Endodermal cell (in vitro differentiated cells): Measurements from ENCODE around the gene MAP3K3. TPM values are rescaled to one million over a fixed set of nuclear protein-coding genes. Genes with fewer than 3 reads are reported as not detected.
A peak's percentile ranks its signal among the peaks of the same experiment; 100 is the strongest.

Source experiments
- DNase-seq: peaks from one replicate; pipeline ENCODE4 v3.0.0-alpha.2; 2017
- H3K27ac ChIP-seq: 2 replicates; pipeline ENCODE4 v1.5.1; 2013; ENCODE audit warnings: mild to moderate bottlenecking, low read depth, low read length, moderate library complexity
- H3K27me3 ChIP-seq: 2 replicates; pipeline ENCODE4 v1.6.1; 2013; ENCODE audit warnings: mild to moderate bottlenecking, low read length, moderate library complexity; ENCODE audit not compliant: insufficient read depth, control insufficient read depth, poor library complexity, severe bottlenecking
- H3K36me3 ChIP-seq: 2 replicates; pipeline ENCODE4 v1.7.0; 2013; ENCODE audit warnings: mild to moderate bottlenecking, low read length, moderate library complexity; ENCODE audit not compliant: control insufficient read depth, insufficient read depth
- H3K4me1 ChIP-seq: one replicate; pipeline ENCODE4 v1.7.0; 2013; ENCODE audit warnings: low read length; ENCODE audit not compliant: control insufficient read depth, insufficient read depth
- H3K4me3 ChIP-seq: 2 replicates; pipeline ENCODE4 v1.5.1; 2013; ENCODE audit warnings: mild to moderate bottlenecking, low read length, moderate library complexity
- H3K9ac ChIP-seq: 2 replicates; pipeline ENCODE4 v1.6.1; 2013; ENCODE audit warnings: mild to moderate bottlenecking, low read length, moderate library complexity; ENCODE audit not compliant: poor library complexity, severe bottlenecking; ENCODE audit errors: extremely low read depth
- H3K9me3 ChIP-seq: 2 replicates; pipeline ENCODE4 v1.6.1; 2013; ENCODE audit warnings: mild to moderate bottlenecking, low read length, moderate library complexity; ENCODE audit not compliant: control insufficient read depth
- H3K27ac Mint-ChIP-seq: 2 replicates; pipeline ENCODE4 v1.8.0; 2020; ENCODE audit warnings: mixed read lengths
- H3K27me3 Mint-ChIP-seq: 2 replicates; pipeline ENCODE4 v1.8.0; 2021; ENCODE audit warnings: mild to moderate bottlenecking, mixed read lengths; ENCODE audit not compliant: insufficient read depth
- H3K36me3 Mint-ChIP-seq: 2 replicates; pipeline ENCODE4 v1.8.0; 2020; ENCODE audit warnings: low read depth, mixed read lengths
- H3K4me1 Mint-ChIP-seq: 2 replicates; pipeline ENCODE4 v1.8.0; 2020; ENCODE audit warnings: mixed read lengths
- H3K4me3 Mint-ChIP-seq: 2 replicates; pipeline ENCODE4 v1.8.0; 2020; ENCODE audit warnings: mild to moderate bottlenecking, moderate library complexity, mixed read lengths
- H3K9me3 Mint-ChIP-seq: 2 replicates; pipeline ENCODE4 v1.8.0; 2020; ENCODE audit warnings: mild to moderate bottlenecking, mixed read lengths
- WGBS, 2 experiments: methylation state at CpG; one replicate each; pipeline versions ENCODE4 v1.1.5 to v1.1.7; 2013; ENCODE audit warnings: missing lambda C conversion rate in 2 of 2, mixed read lengths in 1 of 2; ENCODE audit not compliant: insufficient coverage in 1 of 2, insufficient read length in 1 of 2; 5-methylcytosine and 5-hydroxymethylcytosine counted together
- total RNA-seq, 2 donors: library from RNA; stranded (reverse); fragmentation: NEBNext Ultra II Directional in 1 of 2; extraction: Animal tissue kit (Norgen Biotek cat#: 25700) in 1 of 2; gene quantifications; 2 replicates in 1 of 2; 3 replicates in 1 of 2; pipeline ENCODE4 v1.2.1, GENCODE V29; 2021
- TF ChIP-seq, protein P1 (sequence below): fragments of 200-600 bp; sonication (generic); conservative IDR thresholded peaks from 2 replicates; pipeline ENCODE4 v1.5.0; 2021; ENCODE audit warnings: antibody characterized with exemption, mild to moderate bottlenecking

MAP3K3 gene
- total RNA-seq, 2 donors from 2014 or later = 19.9 to 23.3 TPM

DNA sequence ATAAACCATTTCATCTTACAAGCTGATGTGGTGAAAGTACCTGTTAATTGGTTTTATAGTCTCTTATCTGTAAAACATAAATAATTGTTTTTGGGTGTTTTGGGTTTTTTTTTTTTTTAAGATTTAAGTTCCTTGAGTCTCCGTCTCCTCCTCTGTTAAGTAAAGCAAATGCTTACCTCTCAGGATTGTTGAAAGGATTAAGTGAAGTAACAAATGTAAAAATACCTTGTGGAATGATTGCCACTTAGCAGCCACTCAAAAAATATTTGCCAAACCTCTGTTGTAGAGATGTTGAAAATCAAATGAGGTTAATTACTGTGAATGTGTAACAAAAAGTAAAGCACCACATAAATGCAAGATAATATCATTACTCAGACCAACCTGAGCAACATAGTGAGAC is 58.5 kb downstream of the MAP3K3 start:
- Mint-ChIP-seq H3K27ac (no peak overlapping the region), H3K27me3 (no peaks in the 10 kb centered on the region), H3K4me1 (peaks cover 35% of the 10 kb centered on the region), H3K36me3 (peaks cover 18% of the 10 kb centered on the region), H3K9me3 (no peaks in the 10 kb centered on the region), H3K4me3 (no peak overlapping the region)
- Histone ChIP-seq H3K36me3 (peaks cover 36% of the 10 kb centered on the region), H3K9ac (no peak overlapping the region), H3K27me3 (no peaks in the 10 kb centered on the region), H3K4me3 (no peak overlapping the region), H3K4me1 (peaks cover 11% of the 10 kb centered on the region), H3K9me3 (no peaks in the 10 kb centered on the region), H3K27ac (no peak overlapping the region)
- 89% methylated on average over 1 of the region's 1 CpG; no CpG with 5 or more reads in 1 of the 2 experiments for WGBS, 2 experiments
- TF ChIP-seq, protein P1, sequence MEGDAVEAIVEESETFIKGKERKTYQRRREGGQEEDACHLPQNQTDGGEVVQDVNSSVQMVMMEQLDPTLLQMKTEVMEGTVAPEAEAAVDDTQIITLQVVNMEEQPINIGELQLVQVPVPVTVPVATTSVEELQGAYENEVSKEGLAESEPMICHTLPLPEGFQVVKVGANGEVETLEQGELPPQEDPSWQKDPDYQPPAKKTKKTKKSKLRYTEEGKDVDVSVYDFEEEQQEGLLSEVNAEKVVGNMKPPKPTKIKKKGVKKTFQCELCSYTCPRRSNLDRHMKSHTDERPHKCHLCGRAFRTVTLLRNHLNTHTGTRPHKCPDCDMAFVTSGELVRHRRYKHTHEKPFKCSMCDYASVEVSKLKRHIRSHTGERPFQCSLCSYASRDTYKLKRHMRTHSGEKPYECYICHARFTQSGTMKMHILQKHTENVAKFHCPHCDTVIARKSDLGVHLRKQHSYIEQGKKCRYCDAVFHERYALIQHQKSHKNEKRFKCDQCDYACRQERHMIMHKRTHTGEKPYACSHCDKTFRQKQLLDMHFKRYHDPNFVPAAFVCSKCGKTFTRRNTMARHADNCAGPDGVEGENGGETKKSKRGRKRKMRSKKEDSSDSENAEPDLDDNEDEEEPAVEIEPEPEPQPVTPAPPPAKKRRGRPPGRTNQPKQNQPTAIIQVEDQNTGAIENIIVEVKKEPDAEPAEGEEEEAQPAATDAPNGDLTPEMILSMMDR = no peak
- DNase-seq = no peak

- H3K4me1 Mint-ChIP-seq = peaks cover 27% of the 10 kb centered on the region
- H3K4me3 Mint-ChIP-seq = no peak overlapping the region
- no peaks in the 10 kb centered on the region for H3K9me3 Mint-ChIP-seq
- peak; percentile 66 for DNase-seq
- TF ChIP-seq, protein P1 = no peak
- Histone ChIP-seq H3K27me3 (no peaks in the 10 kb centered on the region), H3K36me3 (peaks cover 36% of the 10 kb centered on the region), H3K9me3 (no peaks in the 10 kb centered on the region), H3K4me1 (peaks cover 4% of the 10 kb centered on the region), H3K27ac (no peak overlapping the region), H3K9ac (no peak overlapping the region), H3K4me3 (no peak overlapping the region)
- H3K36me3 Mint-ChIP-seq = peaks cover 18% of the 10 kb centered on the region
- 73 to 92% methylated on average over 4 to 8 of the region's 8 CpGs for WGBS, 2 experiments
- no peak overlapping the region for H3K27ac Mint-ChIP-seq
- no peaks in the 10 kb centered on the region for H3K27me3 Mint-ChIP-seq
These were observed 59.3 kb downstream of the MAP3K3 start for GRCh38 chr17:63681530-63681929.

DNA sequence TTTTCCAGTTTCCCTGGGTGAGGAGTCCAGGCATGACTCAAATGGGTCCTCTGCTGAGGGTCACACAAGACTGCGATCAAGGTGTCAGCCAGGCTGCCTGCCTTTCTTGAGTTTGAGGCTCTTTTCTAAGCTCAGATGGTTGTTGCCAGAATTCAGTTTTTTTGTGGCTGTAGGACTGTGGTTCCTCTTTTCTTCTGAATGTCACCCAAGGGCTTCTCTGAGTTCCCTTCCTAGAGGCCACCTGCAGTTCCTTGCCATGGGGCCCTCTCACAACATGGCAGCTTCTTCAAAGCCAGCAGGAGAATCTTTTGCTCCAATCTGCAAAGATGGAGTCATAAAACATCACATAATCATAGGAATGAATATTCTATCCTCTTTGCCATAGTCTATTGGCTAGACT is 60.2 kb downstream of the MAP3K3 start:
- H3K27me3 Mint-ChIP-seq = no peaks in the 10 kb centered on the region
- Histone ChIP-seq H3K9me3 (no peaks in the 10 kb centered on the region), H3K4me3 (no peak overlapping the region), H3K36me3 (peaks cover 35% of the 10 kb centered on the region), H3K9ac (no peak overlapping the region), H3K27ac (no peak overlapping the region), H3K27me3 (no peaks in the 10 kb centered on the region), H3K4me1 (no peaks in the 10 kb centered on the region)
- H3K27ac Mint-ChIP-seq = no peak overlapping the region
- DNase-seq = no peak
- TF ChIP-seq, protein P1 = no peak
- H3K36me3 Mint-ChIP-seq = peaks cover 18% of the 10 kb centered on the region
- no peaks in the 10 kb centered on the region for H3K9me3 Mint-ChIP-seq
- H3K4me1 Mint-ChIP-seq = peaks cover 20% of the 10 kb centered on the region
- 97 to 100% methylated on average over 1 of the region's 1 CpG for WGBS, 2 experiments
- H3K4me3 Mint-ChIP-seq = no peak overlapping the region
